Stimulated activated memory B cell treated with anti-CD40 and anti-IgM and Interleukin-4, amounts not matched to agents 10 μg/mL and 1 μg/mL and 100 μg/mL, for 72 hours (primary cell): Measurements from ENCODE around the gene NOS1.
"Not testable (repeated sequence)": the region's sequence is repeated elsewhere in the genome, so short reads cannot be mapped to it uniquely, and the experiment has no call there.

Experiments used
- ATAC-seq: fragments of 150-1000 bp; cut with Tn5 transposase; 2 replicates; pipeline ENCODE4 v1.10.0; 2021
- H3K27ac Mint-ChIP-seq: one replicate; pipeline ENCODE4 v1.8.0; 2022; ENCODE audit warnings: mild to moderate bottlenecking, mixed read lengths
- H3K27me3 Mint-ChIP-seq: one replicate; pipeline ENCODE4 v1.8.0; 2022; ENCODE audit warnings: mixed read lengths
- H3K36me3 Mint-ChIP-seq: one replicate; pipeline ENCODE4 v1.8.0; 2022; ENCODE audit warnings: mixed read lengths
- H3K4me1 Mint-ChIP-seq: one replicate; pipeline ENCODE4 v1.8.0; 2022; ENCODE audit warnings: mixed read lengths
- H3K4me3 Mint-ChIP-seq: one replicate; pipeline ENCODE4 v1.8.0; 2022; ENCODE audit warnings: mild to moderate bottlenecking, moderate library complexity, mixed read lengths
- H3K9me3 Mint-ChIP-seq: one replicate; pipeline ENCODE4 v1.8.0; 2022; ENCODE audit warnings: mixed read lengths

NOS1 gene

GRCh38 chr12:117226505-117226904 lies 134.9 kb downstream of the NOS1 start:
- H3K27me3 Mint-ChIP-seq = peaks cover 31% of the 10 kb centered on the region
- H3K36me3 Mint-ChIP-seq = no peaks in the 10 kb centered on the region
- H3K9me3 Mint-ChIP-seq = no peaks in the 10 kb centered on the region
- no peak overlapping the region for H3K4me3 Mint-ChIP-seq
- no peak for ATAC-seq
- no peaks in the 10 kb centered on the region for H3K4me1 Mint-ChIP-seq
- no peak overlapping the region for H3K27ac Mint-ChIP-seq

DNA sequence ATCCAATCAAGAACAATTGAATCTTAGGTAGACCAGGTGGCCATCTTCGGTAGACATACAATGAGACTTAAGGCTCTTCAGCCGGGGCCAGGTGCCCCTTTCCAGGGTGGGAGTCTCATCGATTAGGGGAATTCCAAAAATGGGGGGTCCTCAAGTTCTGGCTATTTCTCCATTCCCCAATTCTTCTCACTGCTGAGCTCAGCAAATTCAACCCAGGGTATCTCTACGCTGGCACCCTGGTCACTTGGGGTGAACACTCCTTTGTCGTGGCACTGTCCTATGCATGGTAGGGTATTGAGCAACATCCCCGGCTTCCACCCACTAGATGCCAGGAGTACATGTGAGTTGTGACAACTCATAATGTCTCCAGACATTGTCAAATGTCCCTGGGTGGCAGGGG lies 136.2 kb downstream of the NOS1 start:
- Mint-ChIP-seq H3K36me3 (no peaks in the 10 kb centered on the region), H3K27ac (no peak overlapping the region), H3K9me3 (no peaks in the 10 kb centered on the region), H3K4me1 (no peaks in the 10 kb centered on the region), H3K4me3 (no peak overlapping the region), H3K27me3 (peaks cover 27% of the 10 kb centered on the region)
- no peak for ATAC-seq

DNA sequence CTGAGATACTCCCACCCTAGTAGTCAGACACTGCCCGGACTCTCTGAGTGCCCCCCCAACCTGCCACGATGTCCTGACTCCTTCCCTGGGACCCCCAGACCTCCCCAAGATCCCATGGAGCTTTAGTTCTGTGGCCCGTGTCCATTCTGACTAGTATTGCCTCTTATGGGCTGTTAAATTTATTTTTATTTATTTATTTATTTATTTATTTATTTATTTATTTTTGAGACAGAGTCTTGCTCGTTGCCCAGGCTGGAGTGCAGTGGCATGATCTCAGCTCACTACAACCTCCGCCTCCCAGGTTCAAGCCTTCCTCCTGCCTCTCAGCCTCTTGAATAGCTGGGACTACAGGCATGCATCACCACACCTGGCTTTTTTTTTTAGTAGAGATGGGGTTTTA lies 140.5 kb downstream of the NOS1 start:
- H3K4me3 Mint-ChIP-seq, H3K4me1 Mint-ChIP-seq, H3K36me3 Mint-ChIP-seq, H3K27ac Mint-ChIP-seq, ATAC-seq, H3K9me3 Mint-ChIP-seq: not testable (repeated sequence)
- peaks cover 22% of the 10 kb centered on the region for H3K27me3 Mint-ChIP-seq

GRCh38 chr12:117218149-117218548 lies 143.3 kb downstream of the NOS1 start:
- H3K27ac Mint-ChIP-seq = no peak overlapping the region
- no peak overlapping the region for H3K4me3 Mint-ChIP-seq
- H3K4me1 Mint-ChIP-seq = peaks cover 5% of the 10 kb centered on the region
- ATAC-seq = no peak
- H3K36me3 Mint-ChIP-seq = no peaks in the 10 kb centered on the region
- H3K9me3 Mint-ChIP-seq = no peaks in the 10 kb centered on the region
- H3K27me3 Mint-ChIP-seq = peaks cover 22% of the 10 kb centered on the region

- ATAC-seq = no peak
- no peaks in the 10 kb centered on the region for H3K36me3 Mint-ChIP-seq
- H3K27ac Mint-ChIP-seq = no peak overlapping the region
Observed at GRCh38 chr12:117216686-117217085, 144.7 kb downstream of the NOS1 start.

DNA sequence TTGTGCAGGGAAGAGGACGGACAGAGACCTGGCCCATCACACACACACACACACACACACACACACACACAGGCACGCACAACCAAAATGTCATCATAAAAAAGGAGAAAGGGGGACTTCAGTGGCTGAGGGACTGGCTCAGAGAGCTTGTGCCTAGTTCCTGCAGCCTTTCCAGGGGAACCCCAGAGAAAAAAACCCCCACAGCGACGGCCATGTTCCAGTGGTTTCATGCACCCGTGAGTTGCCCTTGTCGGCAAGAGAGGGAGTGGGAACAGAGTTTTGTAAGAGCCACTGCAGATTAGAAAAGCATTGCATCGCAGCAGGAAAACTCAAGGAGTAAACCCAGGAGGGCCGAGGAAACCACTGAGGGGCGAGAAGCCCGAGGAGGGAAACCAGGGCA lies 146.6 kb downstream of the NOS1 start:
- Mint-ChIP-seq H3K4me1 (peaks cover 5% of the 10 kb centered on the region), H3K27ac (no peak overlapping the region), H3K27me3 (peaks cover 27% of the 10 kb centered on the region), H3K36me3 (no peaks in the 10 kb centered on the region), H3K9me3 (no peaks in the 10 kb centered on the region), H3K4me3 (no peak overlapping the region)
- ATAC-seq = peak; percentile 35

More at GRCh38 chr12:117216686-117217085, 144.7 kb downstream of the NOS1 start:
- peaks cover 5% of the 10 kb centered on the region for H3K4me1 Mint-ChIP-seq
- peaks cover 26% of the 10 kb centered on the region for H3K27me3 Mint-ChIP-seq
- H3K4me3 Mint-ChIP-seq = no peak overlapping the region
- H3K9me3 Mint-ChIP-seq = no peaks in the 10 kb centered on the region

GRCh38 chr12:117213295-117213808 lies 148.1 kb downstream of the NOS1 start:
- Mint-ChIP-seq H3K9me3 (no peaks in the 10 kb centered on the region), H3K4me3 (no peak overlapping the region), H3K27me3 (peaks cover 17% of the 10 kb centered on the region), H3K27ac (no peak overlapping the region), H3K36me3 (no peaks in the 10 kb centered on the region), H3K4me1 (peaks cover 5% of the 10 kb centered on the region)
- ATAC-seq = no peak

DNA sequence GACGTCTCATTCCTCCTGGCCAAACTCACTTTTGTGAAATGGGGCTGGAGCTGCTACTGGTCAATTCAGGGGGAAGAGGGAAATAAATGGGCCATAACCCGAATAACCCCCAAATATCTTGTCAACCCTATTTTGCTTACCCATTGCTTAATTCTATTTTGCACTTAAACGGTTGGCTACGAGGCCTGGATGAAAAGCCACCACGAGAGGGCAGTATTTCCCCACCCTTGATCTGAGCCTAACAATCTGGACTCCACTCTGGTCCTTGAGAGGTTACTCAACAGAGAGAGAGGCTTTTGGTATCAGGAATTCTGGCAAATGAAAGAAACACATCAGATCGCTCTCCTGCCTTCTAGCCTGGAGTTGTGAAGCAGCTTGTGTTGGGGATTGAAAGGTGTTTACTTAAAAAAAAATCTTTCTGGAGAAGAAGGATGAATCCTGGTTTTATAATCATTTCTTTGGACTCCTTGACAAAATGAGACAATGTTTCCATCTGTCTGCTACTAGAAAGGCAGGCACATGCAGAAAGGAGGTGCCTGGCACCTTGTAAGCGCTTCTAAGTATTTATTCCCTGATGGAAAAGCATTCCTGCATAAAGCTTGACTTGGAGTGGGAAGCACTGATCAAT lies 148.7 kb downstream of the NOS1 start:
- Mint-ChIP-seq H3K4me1 (peaks cover 5% of the 10 kb centered on the region), H3K9me3 (no peaks in the 10 kb centered on the region), H3K27ac (no peak overlapping the region), H3K4me3 (no peak overlapping the region), H3K36me3 (no peaks in the 10 kb centered on the region), H3K27me3 (peaks cover 22% of the 10 kb centered on the region)
- peak; percentile 62 for ATAC-seq

DNA sequence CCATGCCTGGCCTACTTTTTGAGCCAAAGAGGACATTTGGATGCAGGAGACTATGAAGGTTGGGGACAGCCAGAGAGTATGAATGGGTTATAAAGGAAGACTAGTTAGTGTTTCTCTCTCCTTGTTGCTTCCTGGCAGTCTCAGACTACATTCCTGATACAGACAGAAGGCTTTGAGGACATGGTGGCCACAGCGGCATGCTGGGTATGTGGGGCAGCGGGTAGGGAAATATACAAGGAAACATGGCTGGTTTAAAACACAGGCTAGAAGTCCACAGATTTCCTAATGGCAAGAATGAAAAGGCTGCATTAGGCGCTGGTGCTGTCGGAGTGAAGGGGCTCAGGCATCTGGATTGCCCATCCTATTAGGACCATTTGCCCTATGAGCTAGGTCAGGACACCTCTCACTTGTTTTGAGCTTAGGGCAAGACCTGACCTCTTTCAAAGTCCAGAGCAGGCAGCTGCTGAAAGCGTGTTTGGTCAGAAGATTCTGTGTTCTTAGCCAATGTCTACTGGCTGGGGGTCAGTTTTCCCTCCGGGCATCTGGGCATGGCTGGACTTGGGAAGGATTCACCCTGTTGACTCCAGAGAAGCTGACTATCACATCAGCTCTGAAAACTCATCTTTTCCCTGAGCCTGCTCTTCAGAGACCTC lies 151.0 kb downstream of the NOS1 start:
- no peak for ATAC-seq
- Mint-ChIP-seq H3K36me3 (no peaks in the 10 kb centered on the region), H3K4me3 (no peak overlapping the region), H3K27me3 (peaks cover 29% of the 10 kb centered on the region), H3K27ac (no peak overlapping the region), H3K4me1 (peaks cover 5% of the 10 kb centered on the region), H3K9me3 (no peaks in the 10 kb centered on the region)

DNA sequence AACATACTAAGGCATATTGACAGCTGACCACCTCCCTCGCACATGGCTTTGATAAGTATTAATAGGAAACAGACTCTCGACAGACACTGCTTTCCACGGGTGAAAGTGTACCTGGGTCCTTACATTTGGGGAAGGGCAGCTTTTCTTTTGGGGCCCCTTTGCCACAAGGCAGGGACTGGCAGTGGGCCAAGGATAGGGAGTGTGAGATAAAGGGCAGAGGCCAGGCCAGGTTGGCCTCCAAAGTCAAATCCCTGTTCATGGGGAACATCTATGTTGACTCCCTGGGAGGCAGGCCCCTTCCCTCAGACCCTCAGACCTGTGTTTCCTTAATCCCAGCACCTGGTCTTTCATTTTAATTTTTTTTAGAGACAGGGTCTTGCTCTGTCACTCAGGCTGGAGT lies 151.8 kb downstream of the NOS1 start:
- no peak overlapping the region for H3K27ac Mint-ChIP-seq
- H3K36me3 Mint-ChIP-seq = no peaks in the 10 kb centered on the region
- no peak for ATAC-seq
- H3K4me3 Mint-ChIP-seq = no peak overlapping the region
- H3K27me3 Mint-ChIP-seq = peaks cover 29% of the 10 kb centered on the region
- H3K4me1 Mint-ChIP-seq = peaks cover under 1% of the 10 kb centered on the region
- H3K9me3 Mint-ChIP-seq = no peaks in the 10 kb centered on the region

DNA sequence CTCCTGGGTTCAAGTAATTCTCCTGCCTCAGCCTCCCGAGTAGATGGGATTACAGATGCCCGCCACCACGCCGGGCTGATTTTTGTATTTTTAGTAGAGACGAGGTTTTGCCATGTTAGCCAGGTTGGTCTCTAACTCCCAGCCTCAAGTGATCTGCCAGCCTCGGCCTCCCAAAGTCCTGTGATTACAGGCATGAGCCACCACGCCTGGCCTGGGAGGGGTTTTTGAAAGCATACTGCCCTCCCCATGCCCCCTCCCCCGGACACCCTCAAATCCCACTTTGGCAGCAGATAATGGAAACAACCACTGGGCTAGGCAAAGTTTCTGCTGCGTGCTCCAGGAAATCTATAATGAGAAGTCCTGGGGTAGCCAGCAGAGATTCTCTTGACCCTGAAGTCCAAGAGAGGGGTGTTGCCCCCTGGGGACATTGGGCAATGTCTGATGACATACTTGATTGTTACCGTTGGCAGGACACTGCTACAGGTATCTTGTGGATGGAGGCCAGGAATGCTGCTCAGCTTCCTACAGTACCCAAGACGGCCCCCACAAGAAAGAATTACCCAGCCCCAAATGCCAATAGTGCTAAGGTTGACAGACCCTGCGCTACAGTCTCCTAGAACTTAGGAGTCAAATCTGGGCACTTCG lies 152.5 kb downstream of the NOS1 start:
- Mint-ChIP-seq H3K27ac (no peak overlapping the region), H3K4me3 (no peak overlapping the region), H3K36me3 (no peaks in the 10 kb centered on the region), H3K27me3 (peaks cover 29% of the 10 kb centered on the region), H3K9me3 (no peaks in the 10 kb centered on the region), H3K4me1 (no peaks in the 10 kb centered on the region)
- ATAC-seq = no peak

DNA sequence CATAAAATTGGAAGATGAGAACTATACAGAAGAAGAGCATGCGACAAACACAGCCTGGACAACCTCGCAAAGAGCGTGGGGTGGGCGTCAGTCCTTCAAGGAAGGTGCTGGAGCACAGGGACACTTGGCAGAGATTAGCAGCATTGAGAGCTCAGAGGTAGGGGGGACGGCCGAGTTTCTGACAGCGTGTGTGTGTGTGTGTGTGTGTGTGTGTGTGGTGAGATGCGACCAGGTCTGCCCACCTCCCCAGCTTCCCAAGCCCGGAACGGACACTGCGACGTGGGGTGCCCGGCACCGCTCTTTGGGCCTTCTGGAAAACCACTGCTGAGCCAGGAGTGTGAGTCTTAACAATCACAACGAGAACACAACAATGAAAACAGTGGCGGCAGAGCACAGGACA lies 153.2 kb downstream of the NOS1 start:
- ATAC-seq = no peak
- no peaks in the 10 kb centered on the region for H3K4me1 Mint-ChIP-seq
- H3K36me3 Mint-ChIP-seq = no peaks in the 10 kb centered on the region
- no peaks in the 10 kb centered on the region for H3K9me3 Mint-ChIP-seq
- peaks cover 29% of the 10 kb centered on the region for H3K27me3 Mint-ChIP-seq
- no peak overlapping the region for H3K4me3 Mint-ChIP-seq
- no peak overlapping the region for H3K27ac Mint-ChIP-seq

DNA sequence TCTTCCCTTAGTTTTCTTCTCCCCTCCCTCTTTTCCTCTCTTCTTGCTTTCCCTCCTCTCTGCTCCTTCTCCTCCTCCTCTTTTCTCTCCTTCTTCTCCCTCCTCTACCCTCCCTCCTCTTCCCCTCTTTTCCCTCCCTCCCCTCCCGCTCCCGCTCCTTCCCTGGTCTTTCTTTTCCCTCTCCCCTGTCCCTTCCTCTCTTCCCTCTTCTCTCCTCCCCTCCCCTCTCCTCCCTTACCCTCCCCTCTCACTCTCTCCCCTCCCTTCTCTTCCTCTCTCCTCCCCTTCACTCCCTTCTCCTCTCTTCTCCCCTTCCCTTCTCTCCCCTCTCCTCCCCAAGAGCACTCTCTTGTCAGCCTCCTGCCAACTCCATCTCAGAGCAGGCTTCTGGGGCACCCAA lies 153.8 kb downstream of the NOS1 start:
- Mint-ChIP-seq H3K4me3 (no peak overlapping the region), H3K27me3 (peaks cover 30% of the 10 kb centered on the region), H3K9me3 (no peaks in the 10 kb centered on the region), H3K4me1 (no peaks in the 10 kb centered on the region), H3K27ac (no peak overlapping the region), H3K36me3 (no peaks in the 10 kb centered on the region)
- no peak for ATAC-seq

DNA sequence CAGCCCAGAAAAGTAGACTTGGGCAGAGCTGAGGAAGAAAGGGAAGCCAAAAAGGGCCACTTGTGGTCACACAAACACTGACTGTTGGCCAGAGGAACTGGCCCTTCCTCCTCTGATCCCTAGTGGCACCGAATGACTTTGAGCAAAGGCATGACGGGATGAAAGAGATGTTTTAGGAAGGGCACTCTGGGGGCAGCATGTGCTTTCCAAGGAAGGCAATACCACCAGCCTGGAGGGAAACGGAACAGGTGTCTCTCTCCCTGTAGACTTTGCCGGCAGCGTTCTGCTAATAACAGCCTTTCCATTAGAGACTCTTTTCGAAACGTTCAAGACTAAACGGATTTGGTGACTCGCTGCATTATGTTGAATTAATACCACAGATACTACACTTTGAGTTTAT lies 158.9 kb downstream of the NOS1 start:
- Mint-ChIP-seq H3K27me3 (peaks cover 47% of the 10 kb centered on the region), H3K4me1 (no peaks in the 10 kb centered on the region), H3K36me3 (peaks cover 5% of the 10 kb centered on the region), H3K27ac (no peak overlapping the region), H3K9me3 (peaks cover 4% of the 10 kb centered on the region), H3K4me3 (no peak overlapping the region)
- ATAC-seq = no peak

GRCh38 chr12:117202033-117202432 lies 159.4 kb downstream of the NOS1 start:
- peaks cover 4% of the 10 kb centered on the region for H3K9me3 Mint-ChIP-seq
- H3K4me3 Mint-ChIP-seq = no peak overlapping the region
- H3K36me3 Mint-ChIP-seq = peaks cover 5% of the 10 kb centered on the region
- H3K27ac Mint-ChIP-seq = no peak overlapping the region
- H3K4me1 Mint-ChIP-seq = no peaks in the 10 kb centered on the region
- no peak for ATAC-seq
- H3K27me3 Mint-ChIP-seq = peaks cover 47% of the 10 kb centered on the region
